Measurements from ENCODE around the gene LAMA3.
A peak's percentile ranks its signal among the peaks of the same experiment; 100 is the strongest.

Gene LAMA3

GRCh38 chr18:23968638-23969604, 279.7 kb downstream of the LAMA3 start:
- DNase-seq (ENCODE audit: low read depth in 2 of 2) = no peak

GRCh38 chr18:23969664-23970063, 280.4 kb downstream of the LAMA3 start:
- DNase-seq (ENCODE audit: low read depth in 2 of 2) = no peak

GRCh38 chr18:23970161-23971096, 281.2 kb downstream of the LAMA3 start:
- peak in 1 of 2 donors; percentile 49 for DNase-seq (ENCODE audit: low read depth in 2 of 2)

GRCh38 chr18:23971097-23971440, 281.8 kb downstream of the LAMA3 start:
- DNase-seq (ENCODE audit: low read depth in 2 of 2) = no peak

- DNase-seq (ENCODE audit: low read depth in 2 of 2) = no peak
Measured at GRCh38 chr18:23971666-23972230, 282.5 kb downstream of the LAMA3 start.

- DNase-seq (ENCODE audit: low read depth in 2 of 2) = peak in 1 of 2 donors; percentile 25
Measured at GRCh38 chr18:23972453-23972852, 283.2 kb downstream of the LAMA3 start.

- DNase-seq (ENCODE audit: low read depth in 2 of 2) = no peak
Measured at GRCh38 chr18:23977103-23977502, 287.9 kb downstream of the LAMA3 start.

- DNase-seq (ENCODE audit: low read depth in 2 of 2) = no peak
Measured at GRCh38 chr18:23977719-23978483, 288.6 kb downstream of the LAMA3 start.

GRCh38 chr18:23981369-23981980, 292.2 kb downstream of the LAMA3 start:
- no peak for DNase-seq (ENCODE audit: low read depth in 2 of 2)

GRCh38 chr18:23982155-23983079, 293.2 kb downstream of the LAMA3 start:
- DNase-seq (ENCODE audit: low read depth in 2 of 2) = no peak

GRCh38 chr18:23983112-23983511, 293.9 kb downstream of the LAMA3 start:
- no peak for DNase-seq (ENCODE audit: low read depth in 2 of 2)

- DNase-seq (ENCODE audit: low read depth in 2 of 2) = no peak
Measured at GRCh38 chr18:23986600-23987359, 297.5 kb downstream of the LAMA3 start.

- DNase-seq (ENCODE audit: low read depth in 2 of 2) = no peak
Measured at GRCh38 chr18:23990474-23991410, 301.5 kb downstream of the LAMA3 start.

- DNase-seq (ENCODE audit: low read depth in 2 of 2) = no peak
Measured at GRCh38 chr18:23992089-23992940, 303.1 kb downstream of the LAMA3 start.

- DNase-seq (ENCODE audit: low read depth in 2 of 2) = no peak
Measured at GRCh38 chr18:23992941-23993280, 303.7 kb downstream of the LAMA3 start.

GRCh38 chr18:23994361-23994902, 305.2 kb downstream of the LAMA3 start:
- DNase-seq (ENCODE audit: low read depth in 2 of 2) = no peak

GRCh38 chr18:23995180-23995579, 305.9 kb downstream of the LAMA3 start:
- no peak for DNase-seq (ENCODE audit: low read depth in 2 of 2)

All from stimulated activated CD4-positive, alpha-beta T cell treated with anti-CD3 and anti-CD28 coated beads, Interleukin-1b, Interleukin-23, amount 100 ng/mL, for 4 hours (primary cell).